ENCODE data around the gene PAPPA.

PAPPA gene

GRCh38 chr9:116409638-116410037 lies 256.0 kb downstream of the PAPPA start:
- H3K27me3 Mint-ChIP-seq = no peaks in the 10 kb centered on the region
- no peaks in the 10 kb centered on the region for H3K36me3 Mint-ChIP-seq (ENCODE audit: low read depth)
- no peak overlapping the region for H3K27ac Mint-ChIP-seq
- H3K4me3 Mint-ChIP-seq = no peak overlapping the region
- H3K4me1 Mint-ChIP-seq (ENCODE audit: low read depth) = no peaks in the 10 kb centered on the region
- intact Hi-C loops (cut with micrococcal nuclease) = no loop called here
- H3K9me3 Mint-ChIP-seq = no peaks in the 10 kb centered on the region

- Mint-ChIP-seq H3K27me3 (no peaks in the 10 kb centered on the region), H3K9me3 (no peaks in the 10 kb centered on the region), H3K36me3 (ENCODE audit: low read depth) (no peaks in the 10 kb centered on the region), H3K27ac (no peak overlapping the region), H3K4me3 (no peak overlapping the region), H3K4me1 (ENCODE audit: low read depth) (no peaks in the 10 kb centered on the region)
- intact Hi-C loops (cut with micrococcal nuclease) = no loop called here
These were observed 257.9 kb downstream of the PAPPA start for GRCh38 chr9:116411506-116411905.

GRCh38 chr9:116414374-116414773 lies 260.8 kb downstream of the PAPPA start:
- Mint-ChIP-seq H3K9me3 (no peaks in the 10 kb centered on the region), H3K36me3 (ENCODE audit: low read depth) (no peaks in the 10 kb centered on the region), H3K4me1 (ENCODE audit: low read depth) (no peaks in the 10 kb centered on the region), H3K27ac (no peak overlapping the region), H3K27me3 (no peaks in the 10 kb centered on the region), H3K4me3 (no peak overlapping the region)
- intact Hi-C loops (cut with micrococcal nuclease) = no loop called here

- no peaks in the 10 kb centered on the region for H3K9me3 Mint-ChIP-seq
- no peak overlapping the region for H3K4me3 Mint-ChIP-seq
- H3K27ac Mint-ChIP-seq = no peak overlapping the region
- no peaks in the 10 kb centered on the region for H3K36me3 Mint-ChIP-seq (ENCODE audit: low read depth)
- intact Hi-C loops (cut with micrococcal nuclease) = no loop called here
- no peaks in the 10 kb centered on the region for H3K27me3 Mint-ChIP-seq
- H3K4me1 Mint-ChIP-seq (ENCODE audit: low read depth) = no peaks in the 10 kb centered on the region
These were observed 262.8 kb downstream of the PAPPA start for GRCh38 chr9:116416421-116416820.

- no peak overlapping the region for H3K4me3 Mint-ChIP-seq
- intact Hi-C loops (cut with micrococcal nuclease) = no loop called here
- no peak overlapping the region for H3K27ac Mint-ChIP-seq
- no peaks in the 10 kb centered on the region for H3K9me3 Mint-ChIP-seq
- no peaks in the 10 kb centered on the region for H3K27me3 Mint-ChIP-seq
- no peaks in the 10 kb centered on the region for H3K36me3 Mint-ChIP-seq (ENCODE audit: low read depth)
- H3K4me1 Mint-ChIP-seq (ENCODE audit: low read depth) = no peaks in the 10 kb centered on the region
These were observed 263.9 kb downstream of the PAPPA start for GRCh38 chr9:116417464-116417863.

GRCh38 chr9:116419181-116419580 lies 265.6 kb downstream of the PAPPA start:
- Mint-ChIP-seq H3K9me3 (no peaks in the 10 kb centered on the region), H3K27ac (no peak overlapping the region), H3K36me3 (ENCODE audit: low read depth) (no peaks in the 10 kb centered on the region), H3K4me3 (no peak overlapping the region), H3K27me3 (no peaks in the 10 kb centered on the region), H3K4me1 (ENCODE audit: low read depth) (no peaks in the 10 kb centered on the region)
- intact Hi-C loops (cut with micrococcal nuclease) = no loop called here

- H3K27me3 Mint-ChIP-seq = no peaks in the 10 kb centered on the region
- no peaks in the 10 kb centered on the region for H3K4me1 Mint-ChIP-seq (ENCODE audit: low read depth)
- no peaks in the 10 kb centered on the region for H3K9me3 Mint-ChIP-seq
- no peaks in the 10 kb centered on the region for H3K36me3 Mint-ChIP-seq (ENCODE audit: low read depth)
- H3K27ac Mint-ChIP-seq = no peak overlapping the region
- H3K4me3 Mint-ChIP-seq = no peak overlapping the region
- intact Hi-C loops (cut with micrococcal nuclease) = no loop called here
These were observed 267.5 kb downstream of the PAPPA start for GRCh38 chr9:116420993-116421538.

GRCh38 chr9:116422119-116422979 lies 268.8 kb downstream of the PAPPA start:
- intact Hi-C loops (cut with micrococcal nuclease) = no loop called here
- Mint-ChIP-seq H3K27ac (no peak overlapping the region), H3K9me3 (no peaks in the 10 kb centered on the region), H3K4me3 (no peak overlapping the region), H3K36me3 (ENCODE audit: low read depth) (no peaks in the 10 kb centered on the region), H3K27me3 (no peaks in the 10 kb centered on the region), H3K4me1 (ENCODE audit: low read depth) (no peaks in the 10 kb centered on the region)

GRCh38 chr9:116423149-116423548 lies 269.6 kb downstream of the PAPPA start:
- Mint-ChIP-seq H3K9me3 (no peaks in the 10 kb centered on the region), H3K27me3 (no peaks in the 10 kb centered on the region), H3K4me1 (ENCODE audit: low read depth) (no peaks in the 10 kb centered on the region), H3K27ac (no peak overlapping the region), H3K4me3 (no peak overlapping the region), H3K36me3 (ENCODE audit: low read depth) (no peaks in the 10 kb centered on the region)
- intact Hi-C loops (cut with micrococcal nuclease) = no loop called here

- intact Hi-C loops (cut with micrococcal nuclease) = no loop called here
- H3K4me1 Mint-ChIP-seq (ENCODE audit: low read depth) = no peaks in the 10 kb centered on the region
- no peaks in the 10 kb centered on the region for H3K27me3 Mint-ChIP-seq
- no peaks in the 10 kb centered on the region for H3K9me3 Mint-ChIP-seq
- no peaks in the 10 kb centered on the region for H3K36me3 Mint-ChIP-seq (ENCODE audit: low read depth)
- no peak overlapping the region for H3K4me3 Mint-ChIP-seq
- H3K27ac Mint-ChIP-seq = no peak overlapping the region
These were observed 271.7 kb downstream of the PAPPA start for GRCh38 chr9:116425244-116425643.

- no peak overlapping the region for H3K27ac Mint-ChIP-seq
- no peaks in the 10 kb centered on the region for H3K27me3 Mint-ChIP-seq
- H3K9me3 Mint-ChIP-seq = no peaks in the 10 kb centered on the region
- H3K4me3 Mint-ChIP-seq = no peak overlapping the region
- intact Hi-C loops (cut with micrococcal nuclease) = no loop called here
- H3K4me1 Mint-ChIP-seq (ENCODE audit: low read depth) = no peaks in the 10 kb centered on the region
- no peaks in the 10 kb centered on the region for H3K36me3 Mint-ChIP-seq (ENCODE audit: low read depth)
These were observed 277.3 kb downstream of the PAPPA start for GRCh38 chr9:116430849-116431248.

- Mint-ChIP-seq H3K27me3 (no peaks in the 10 kb centered on the region), H3K4me3 (no peak overlapping the region), H3K4me1 (ENCODE audit: low read depth) (no peaks in the 10 kb centered on the region), H3K9me3 (no peaks in the 10 kb centered on the region), H3K27ac (no peak overlapping the region), H3K36me3 (ENCODE audit: low read depth) (no peaks in the 10 kb centered on the region)
- intact Hi-C loops (cut with micrococcal nuclease) = no loop called here
These were observed 278.5 kb downstream of the PAPPA start for GRCh38 chr9:116432051-116432450.

- Mint-ChIP-seq H3K27me3 (no peaks in the 10 kb centered on the region), H3K4me3 (no peak overlapping the region), H3K36me3 (ENCODE audit: low read depth) (no peaks in the 10 kb centered on the region), H3K27ac (no peak overlapping the region), H3K4me1 (ENCODE audit: low read depth) (no peaks in the 10 kb centered on the region), H3K9me3 (no peaks in the 10 kb centered on the region)
- intact Hi-C loops (cut with micrococcal nuclease) = no loop called here
These were observed 280.7 kb downstream of the PAPPA start for GRCh38 chr9:116434314-116434713.

GRCh38 chr9:116435706-116436105 lies 282.1 kb downstream of the PAPPA start:
- Mint-ChIP-seq H3K9me3 (no peaks in the 10 kb centered on the region), H3K36me3 (ENCODE audit: low read depth) (no peaks in the 10 kb centered on the region), H3K27me3 (no peaks in the 10 kb centered on the region), H3K4me1 (ENCODE audit: low read depth) (no peaks in the 10 kb centered on the region), H3K27ac (no peak overlapping the region), H3K4me3 (no peak overlapping the region)
- intact Hi-C loops (cut with micrococcal nuclease) = no loop called here

- Mint-ChIP-seq H3K9me3 (no peaks in the 10 kb centered on the region), H3K4me1 (ENCODE audit: low read depth) (no peaks in the 10 kb centered on the region), H3K27me3 (no peaks in the 10 kb centered on the region), H3K36me3 (ENCODE audit: low read depth) (no peaks in the 10 kb centered on the region), H3K4me3 (no peak overlapping the region), H3K27ac (no peak overlapping the region)
- intact Hi-C loops (cut with micrococcal nuclease) = no loop called here
These were observed 282.5 kb downstream of the PAPPA start for GRCh38 chr9:116436121-116436520.
